ENCODE measurements around the gene SASH3.

SASH3 gene

GRCh38 chrX:129768186-129768585, 11.6 kb upstream of the SASH3 start (continued):
- TF ChIP-seq ZNF292 (tag by site-specific recombination; IDR thresholded peaks at IDR 0.05; ENCODE audit: borderline replicate concordance, low read depth) = no peak
- TF ChIP-seq ZNF280C (tag by site-specific recombination; IDR thresholded peaks at IDR 0.05) = no peak
- TF ChIP-seq ZFP69B (tag by site-specific recombination; IDR thresholded peaks at IDR 0.05) = no peak

GRCh38 chrX:129768586-129769466, 10.9 kb upstream of the SASH3 start:
- no peak overlapping the region for H3K4me3 ChIP-seq (ENCODE audit: low read depth, low read length)
- ChIA-PET CTCF (interaction anchor here (0.7 kb wide), 1 partner anchor 165 kb away, joined by 3 read pairs; no protein-coding TSS in a partner anchor), POLR2A (no interaction called here)
- H3K27ac ChIP-seq (ENCODE audit: extremely low read depth, low read depth, low read length) = no peak overlapping the region
- H3K9me3 ChIP-seq (ENCODE audit: control insufficient read depth, insufficient read depth, low read depth, low read length) = no peaks in the 10 kb centered on the region
- TF ChIP-seq ZBTB26 (tag by site-specific recombination; optimal IDR thresholded peaks at IDR 0.05) = no peak
- TF ChIP-seq HOXC10 (CRISPR knock-in tag; IDR thresholded peaks at IDR 0.05) = no peak
- TF ChIP-seq ZNF449 (tag by site-specific recombination; IDR thresholded peaks at IDR 0.05) = no peak
- TF ChIP-seq ZNF639 (tag by site-specific recombination; IDR thresholded peaks at IDR 0.05) = no peak
- no peak for TF ChIP-seq OVOL3 (tag by site-specific recombination; IDR thresholded peaks at IDR 0.05)
- TF ChIP-seq ZNF626 (tag by site-specific recombination; IDR thresholded peaks at IDR 0.05) = no peak
- no peak for TF ChIP-seq ZFP3 (tag by site-specific recombination; IDR thresholded peaks at IDR 0.05; ENCODE audit: low read depth)
- no peak for TF ChIP-seq ZNF324 (tag by site-specific recombination; IDR thresholded peaks at IDR 0.05)
- no peak for TF ChIP-seq ZNF514 (tag by site-specific recombination; IDR thresholded peaks at IDR 0.05)
- TF ChIP-seq ZNF580 (tag by site-specific recombination; IDR thresholded peaks at IDR 0.05) = no peak
- TF ChIP-seq PRDM2 (tag by site-specific recombination; IDR thresholded peaks at IDR 0.05; ENCODE audit: borderline replicate concordance) = no peak
- TF ChIP-seq HOXA7 (CRISPR knock-in tag; IDR thresholded peaks at IDR 0.05; ENCODE audit: borderline replicate concordance) = no peak
- H3K36me3 ChIP-seq (ENCODE audit: control insufficient read depth in 2 of 2, insufficient read depth in 1 of 2, low read length in 2 of 2) = no peaks in the 10 kb centered on the region
- no peaks in the 10 kb centered on the region for H3K4me1 ChIP-seq (ENCODE audit: control insufficient read depth, insufficient read depth, low read length)

All from HEK293 (cell line).